GM23338 (cell line): ENCODE results near the gene SKA3. TPM values are rescaled to one million over a fixed set of nuclear protein-coding genes. Genes with fewer than 3 reads are reported as not detected.
A peak's percentile ranks its signal among the peaks of the same experiment; 100 is the strongest.

Experiments
- ATAC-seq: fragments of 200-7000 bp; cut with Tn5 transposase; 3 replicates; pipeline ENCODE4 v1.9.1; 2020
- DNase-seq: peaks from one replicate; pipeline ENCODE4 v3.0.0-alpha.2; 2015; ENCODE audit warnings: low spot score
- H2AFZ ChIP-seq: fragments of 200-600 bp; sonication (generic); 2 replicates; pipeline ENCODE4 v1.8.0; 2016; ENCODE audit warnings: antibody characterized with exemption, mild to moderate bottlenecking, moderate library complexity
- H3F3A ChIP-seq: fragments of 200-600 bp; sonication (generic); replicated peaks from 2 replicates; pipeline ENCODE4 v1.8.0; 2017; ENCODE audit warnings: antibody characterized with exemption, mixed run types, low read depth
- H3K27ac ChIP-seq: fragments of 200-600 bp; sonication (generic); 2 replicates; pipeline ENCODE4 v1.6.1; 2016; ENCODE audit warnings: low read depth
- H3K27me3 ChIP-seq: fragments of 200-600 bp; sonication (generic); 2 replicates; pipeline ENCODE4 v1.8.0; 2016; ENCODE audit warnings: mild to moderate bottlenecking, mixed run types, moderate library complexity; ENCODE audit not compliant: insufficient read depth
- H3K36me3 ChIP-seq: fragments of 200-600 bp; sonication (generic); 2 replicates; pipeline ENCODE4 v1.8.0; 2016; ENCODE audit warnings: mild to moderate bottlenecking; ENCODE audit not compliant: insufficient read depth
- H3K4me1 ChIP-seq: fragments of 200-600 bp; sonication (generic); 2 replicates; pipeline ENCODE4 v1.8.0; 2016; ENCODE audit warnings: mild to moderate bottlenecking, moderate library complexity; ENCODE audit not compliant: insufficient read depth
- H3K4me2 ChIP-seq: fragments of 200-600 bp; sonication (generic); 2 replicates; pipeline ENCODE4 v1.7.1; 2017; ENCODE audit warnings: mixed run types
- H3K4me3 ChIP-seq: fragments of 200-600 bp; sonication (generic); 2 replicates; pipeline ENCODE4 v1.6.1; 2016; ENCODE audit warnings: mixed run types
- H3K79me2 ChIP-seq: fragments of 200-600 bp; sonication (generic); replicated peaks from 2 replicates; pipeline ENCODE4 v1.8.0; 2017; ENCODE audit warnings: mild to moderate bottlenecking; ENCODE audit not compliant: insufficient read depth
- H3K9me2 ChIP-seq: fragments of 200-600 bp; sonication (generic); 2 replicates; pipeline ENCODE4 v1.8.0; 2017; ENCODE audit not compliant: insufficient read depth
- H4K20me1 ChIP-seq: fragments of 200-600 bp; sonication (generic); replicated peaks from 2 replicates; pipeline ENCODE4 v1.8.0; 2017; ENCODE audit warnings: mild to moderate bottlenecking; ENCODE audit not compliant: insufficient read depth
- H3K27ac Mint-ChIP-seq: 2 replicates; pipeline ENCODE4 v1.8.0; 2020; ENCODE audit warnings: inconsistent platforms, mild to moderate bottlenecking, moderate library complexity, mixed read lengths
- H3K27me3 Mint-ChIP-seq: 3 replicates; pipeline ENCODE4 v1.8.0; 2022; ENCODE audit warnings: low read depth, mild to moderate bottlenecking, moderate library complexity, mixed read lengths, inconsistent platforms; ENCODE audit not compliant: insufficient read depth, poor library complexity
- H3K36me3 Mint-ChIP-seq: 3 replicates; pipeline ENCODE4 v1.8.0; 2021; ENCODE audit warnings: low read depth, mild to moderate bottlenecking, inconsistent platforms, moderate library complexity, mixed read lengths
- H3K4me1 Mint-ChIP-seq: 3 replicates; pipeline ENCODE4 v1.8.0; 2020; ENCODE audit warnings: mild to moderate bottlenecking, inconsistent platforms, mixed read lengths
- H3K4me3 Mint-ChIP-seq: 3 replicates; pipeline ENCODE4 v1.8.0; 2021; ENCODE audit warnings: moderate library complexity, mild to moderate bottlenecking, inconsistent platforms, mixed read lengths
- H3K9me3 Mint-ChIP-seq: 3 replicates; pipeline ENCODE4 v1.8.0; 2020; ENCODE audit warnings: moderate library complexity, mild to moderate bottlenecking, inconsistent platforms, mixed read lengths
- CTCF ChIP-seq, 2 experiments: fragments of 200-600 bp in 1 of 2; sonication (generic) in 1 of 2; conservative IDR thresholded peaks; 2 replicates each; pipeline versions ENCODE4 v1.5.1 to v1.6.1; 2016 to 2017; ENCODE audit warnings: antibody characterized with exemption in 2 of 2, low read depth in 2 of 2, mild to moderate bottlenecking in 2 of 2, moderate library complexity in 1 of 2
- NANOG ChIP-seq: IDR thresholded peaks from 2 replicates; pipeline ENCODE4 v1.6.1; 2016; ENCODE audit warnings: antibody characterized with exemption, borderline replicate concordance
- POLR2AphosphoS5 ChIP-seq: IDR thresholded peaks from 2 replicates; pipeline ENCODE4 v1.6.1; 2016; ENCODE audit warnings: antibody characterized with exemption, low read depth
- ZNF114 ChIP-seq: fragments of 250-450 bp; sonication (Bioruptor Pico); IDR thresholded peaks from 2 replicates; pipeline ENCODE4 v1.5.0; 2020; ENCODE audit warnings: mild to moderate bottlenecking, moderate library complexity
- ZNF462 ChIP-seq: fragments of 250-450 bp; sonication (Bioruptor Pico); IDR thresholded peaks from 2 replicates; pipeline ENCODE4 v1.5.0; 2020; ENCODE audit warnings: mild to moderate bottlenecking, moderate library complexity
- polyA plus RNA-seq: library from polyadenylated mRNA; unstranded; fragments of >200 nt; fragmentation: Nextera tagmentation; extraction: Ambion mirVana; gene quantifications from 2 replicates; pipeline ENCODE4 v1.2.1, GENCODE V29; 2016
- total RNA-seq: library from RNA; depleted of rRNA; stranded (reverse); fragments of >200 nt; shearing (Covaris generic); gene quantifications from 2 replicates; pipeline ENCODE4 v1.2.3, GENCODE V29; 2014

Gene SKA3
- total and polyA plus RNA-seq, 2 experiments from 2014 or later = 65.9 to 179 TPM

GRCh38 chr13:21164631-21165030, 11.7 kb downstream of the SKA3 start (continued):
- TF ChIP-seq ZNF462 (CRISPR knock-in tag) = no peak

GRCh38 chr13:21152251-21152899, 24.0 kb downstream of the SKA3 start:
- peak overlapping the region; percentile 15; the same call in 1 of the 2 replicates for H3K27ac Mint-ChIP-seq
- H3K27ac ChIP-seq = peak overlapping the region; percentile 85
- H3K9me2 ChIP-seq = no peaks in the 10 kb centered on the region
- peaks cover 2% of the 10 kb centered on the region for H3K27me3 Mint-ChIP-seq
- no peak overlapping the region; the same call in 1 of the 2 replicates for H3K4me2 ChIP-seq
- H3K4me3 ChIP-seq = no peak overlapping the region
- H3K36me3 ChIP-seq = peaks cover 14% of the 10 kb centered on the region
- no peaks in the 10 kb centered on the region for H3K27me3 ChIP-seq
- H3K9me3 Mint-ChIP-seq = no peaks in the 10 kb centered on the region
- peaks cover 32% of the 10 kb centered on the region for H3K36me3 Mint-ChIP-seq
- H3K4me1 ChIP-seq = peaks cover 27% of the 10 kb centered on the region
- no peak overlapping the region for H2AFZ ChIP-seq
- H3K79me2 ChIP-seq = no peaks in the 10 kb centered on the region
- H3K4me1 Mint-ChIP-seq = peaks cover 27% of the 10 kb centered on the region
- H3F3A ChIP-seq = peaks cover 17% of the 10 kb centered on the region
- DNase-seq (peak; percentile 48), ATAC-seq (peak; percentile 59)
- H4K20me1 ChIP-seq = peaks cover 8% of the 10 kb centered on the region; the same call in 1 of the 2 replicates
- no peak overlapping the region for H3K4me3 Mint-ChIP-seq
- TF ChIP-seq CTCF (conservative IDR thresholded peaks at IDR 0.05; ENCODE audit: low read depth in 2 of 2) = peak in 1 of 2 experiments; percentile 24; a peak in 2 of 4 replicates
- TF ChIP-seq NANOG = no peak
- no peak for TF ChIP-seq ZNF114 (CRISPR knock-in tag)
- peak; percentile 52; the same call in 1 of the 2 replicates for TF ChIP-seq POLR2AphosphoS5
- no peak for TF ChIP-seq ZNF462 (CRISPR knock-in tag)
